HG03103 (cell line): Measurements from ENCODE around the gene ULBP2.
"Not testable (repeated sequence)": the region's sequence is repeated elsewhere in the genome, so short reads cannot be mapped to it uniquely, and the experiment has no call there.

Experiments
- ATAC-seq: cut with Tn5 transposase; IDR thresholded peaks from one replicate; pipeline ENCODE4 v1.9.1; 2021; ENCODE audit warnings: low read depth; ENCODE audit not compliant: unreplicated experiment

ULBP2 gene

DNA sequence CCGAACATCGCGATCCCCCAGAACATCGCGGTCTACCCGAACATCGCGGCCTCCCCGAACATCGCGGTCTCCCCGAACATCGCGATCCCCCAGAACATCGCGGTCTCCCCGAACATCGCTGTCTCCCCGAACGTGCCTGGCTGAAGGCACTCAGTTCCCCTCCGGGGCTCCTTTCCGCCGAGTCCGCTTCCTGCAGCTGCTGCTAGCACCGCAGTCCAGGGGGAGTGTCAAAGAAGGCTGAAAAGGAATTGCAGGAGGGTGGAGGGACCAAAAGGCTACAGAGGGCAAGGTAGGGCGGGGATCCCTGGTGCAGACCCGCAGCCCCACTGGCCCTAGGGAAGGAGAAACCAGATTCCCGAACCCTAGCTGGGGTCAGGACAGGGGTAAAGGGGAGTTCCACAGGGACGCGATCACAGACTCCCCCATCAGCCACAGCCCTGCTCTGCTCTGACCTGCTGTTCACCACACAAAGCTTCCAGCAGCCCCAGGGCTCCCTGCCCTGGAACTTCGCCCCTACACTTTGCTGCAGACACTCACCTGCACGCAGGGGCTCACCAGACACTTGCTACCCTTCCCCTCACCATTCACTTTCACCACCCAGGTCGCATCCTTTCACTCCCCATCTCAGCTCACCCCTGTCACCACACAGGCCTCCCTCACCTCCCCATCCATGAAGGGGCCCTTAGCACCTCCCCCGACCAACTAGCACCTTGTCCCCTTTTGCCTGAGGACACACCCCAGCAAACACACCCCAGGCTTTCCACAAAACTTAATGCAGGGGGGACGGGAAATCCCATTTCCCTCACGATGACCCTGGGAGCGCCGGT is 23.6 kb downstream of the ULBP2 start:
- no peak for ATAC-seq

DNA sequence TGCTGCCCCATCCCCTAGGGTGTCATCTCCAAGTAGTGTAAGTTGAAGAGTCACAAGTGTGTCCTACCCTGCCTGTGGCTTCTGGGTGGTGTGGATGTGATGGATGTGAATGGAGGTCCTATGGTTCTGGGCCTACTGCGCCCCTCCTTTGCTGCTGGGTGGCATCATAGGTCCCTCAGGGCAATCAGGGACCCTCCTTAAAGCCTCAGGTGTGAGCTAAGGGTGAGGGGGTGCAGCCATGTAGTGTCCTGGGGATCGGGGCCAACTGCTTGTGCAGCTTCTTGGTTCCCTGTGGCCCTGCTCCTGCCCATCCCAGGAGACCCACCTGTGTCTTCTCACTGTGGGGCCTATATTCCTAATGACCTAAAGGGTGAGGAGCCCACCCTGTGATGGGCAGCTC is 24.5 kb downstream of the ULBP2 start:
- ATAC-seq = not testable (repeated sequence)

DNA sequence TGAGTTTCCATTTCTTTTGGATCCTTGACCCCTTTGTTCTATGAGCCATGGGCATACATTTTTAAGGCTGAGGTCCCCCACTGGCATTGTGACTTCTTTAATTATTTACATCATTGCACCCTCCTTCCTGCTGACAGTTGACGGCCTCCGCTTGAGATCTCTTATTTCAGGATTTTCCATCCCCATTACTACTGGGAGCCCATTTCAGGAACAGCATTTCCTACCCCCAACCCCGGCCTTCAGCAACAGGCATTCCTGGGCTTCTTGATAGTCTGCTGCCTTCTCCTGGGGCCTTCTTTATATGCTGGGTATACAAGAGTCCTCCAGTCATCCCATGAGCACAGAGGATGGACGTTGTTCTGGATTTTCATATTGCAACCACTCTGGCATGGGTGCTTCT is 25.8 kb downstream of the ULBP2 start:
- ATAC-seq = no peak

DNA sequence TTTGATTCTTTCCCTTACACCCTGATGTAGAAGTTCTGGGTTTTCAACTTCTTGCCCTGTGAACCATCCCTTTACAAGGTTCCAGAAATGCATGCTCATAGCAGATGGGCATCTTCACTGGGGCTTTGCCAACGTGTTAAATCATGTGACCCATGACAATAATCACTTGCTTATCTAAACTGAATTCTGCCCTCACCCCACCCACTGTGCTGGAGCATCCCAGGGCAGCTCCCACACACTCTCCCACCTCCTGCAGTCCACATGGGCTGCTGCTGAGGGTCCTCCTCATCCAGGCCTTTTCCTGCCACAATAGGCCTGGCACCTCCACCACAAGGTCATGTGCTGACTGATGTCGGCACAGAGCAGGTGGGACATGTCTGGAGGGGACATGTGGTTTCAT is 26.2 kb downstream of the ULBP2 start:
- ATAC-seq = not testable (repeated sequence)

DNA sequence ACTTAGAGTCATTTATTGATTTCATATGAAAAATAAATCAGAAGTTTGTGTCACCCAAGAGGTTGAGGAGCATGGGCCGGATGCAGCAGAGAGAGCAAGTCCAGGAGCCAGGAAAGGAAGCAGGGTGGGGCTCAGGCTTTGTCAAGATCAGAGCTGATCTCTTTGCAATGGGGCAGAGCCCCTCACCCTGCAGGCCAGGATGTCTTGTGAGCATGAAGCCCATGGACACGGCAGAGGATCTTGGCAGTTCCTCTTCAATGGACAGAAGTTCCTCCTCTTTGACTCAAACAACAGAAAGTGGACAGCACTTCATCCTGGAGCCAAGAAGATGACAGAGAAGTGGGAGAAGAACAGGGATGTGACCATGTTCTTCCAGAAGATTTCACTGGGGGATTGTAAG is 27.1 kb downstream of the ULBP2 start:
- not testable (repeated sequence) for ATAC-seq

DNA sequence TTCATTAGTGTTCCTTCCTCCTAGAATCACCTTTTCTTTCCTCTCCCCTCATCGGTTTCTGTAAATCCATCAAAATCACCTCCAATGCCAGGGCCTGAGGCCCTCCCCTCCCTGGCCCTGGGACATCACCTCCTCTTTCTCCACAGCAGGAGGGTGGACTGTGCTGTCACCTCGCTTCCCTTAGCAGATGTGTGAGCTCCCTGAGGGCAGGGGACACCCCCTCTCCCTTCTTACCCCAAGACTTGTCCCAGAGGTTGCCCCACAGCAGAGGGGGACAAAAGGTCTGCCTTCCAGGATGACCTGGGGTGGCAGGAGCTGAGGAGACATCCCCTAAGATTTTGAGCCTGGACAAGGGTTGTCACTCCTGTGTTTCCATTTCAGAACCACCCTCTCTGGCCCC is 27.8 kb downstream of the ULBP2 start:
- ATAC-seq = no peak

DNA sequence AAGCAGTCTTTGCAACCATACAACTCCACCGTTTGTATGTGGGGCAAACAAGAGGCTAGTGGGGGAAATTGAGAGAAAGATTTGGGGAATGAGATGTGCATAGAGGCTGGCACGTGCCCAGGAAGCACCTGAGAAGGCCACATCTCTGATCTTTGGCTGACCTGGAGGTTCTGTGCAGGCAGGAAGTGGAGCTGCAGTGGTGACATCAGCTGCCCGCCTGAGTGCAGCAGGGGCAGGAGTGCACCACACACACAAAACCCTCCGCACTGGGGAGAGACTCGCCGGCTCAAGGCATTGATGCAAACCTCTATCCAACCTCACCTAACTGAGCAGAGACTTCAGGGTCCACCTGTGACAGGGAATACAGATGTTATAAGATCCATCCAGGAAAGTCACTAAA is 32.6 kb downstream of the ULBP2 start:
- ATAC-seq = not testable (repeated sequence)

DNA sequence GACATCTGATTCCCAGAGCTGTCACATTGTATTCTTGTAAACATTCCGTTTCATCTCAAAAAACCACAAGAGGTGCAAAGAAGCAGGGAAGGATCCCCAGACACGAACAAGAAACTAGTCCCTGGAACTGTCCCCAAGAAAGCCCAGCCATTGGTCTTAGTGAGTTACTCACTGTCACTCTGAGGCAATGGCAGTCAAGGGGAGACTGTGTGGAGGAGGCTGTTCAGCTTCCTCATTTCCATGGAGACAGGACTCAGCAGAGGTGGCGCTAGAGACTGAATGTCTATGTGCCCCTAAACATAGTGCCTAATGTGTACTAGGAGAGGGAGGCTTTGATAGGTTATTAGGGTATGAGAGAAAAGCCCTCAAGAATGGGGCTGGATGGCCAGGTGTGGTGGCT is 33.0 kb downstream of the ULBP2 start:
- no peak for ATAC-seq

DNA sequence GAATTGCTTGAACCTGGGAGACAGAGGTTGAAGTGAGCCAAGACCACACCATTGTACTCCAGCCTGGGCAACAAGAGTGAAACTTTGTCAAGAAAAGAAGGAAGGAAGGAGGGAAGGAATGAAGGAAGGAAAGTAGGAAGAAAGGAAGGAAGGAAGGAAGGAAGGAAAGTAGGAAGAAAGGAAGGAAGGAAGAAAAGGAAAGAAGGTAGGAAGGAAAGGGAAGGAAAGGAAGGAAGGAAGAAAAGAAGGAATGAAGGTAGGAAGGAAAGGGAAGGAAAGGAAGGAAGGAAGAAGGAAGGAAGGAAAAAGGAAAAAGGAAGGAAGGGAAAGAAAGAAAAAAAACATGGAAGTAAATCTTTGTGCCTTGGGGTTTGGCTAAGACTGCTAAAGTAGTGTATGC is 33.6 kb downstream of the ULBP2 start:
- no peak for ATAC-seq

DNA sequence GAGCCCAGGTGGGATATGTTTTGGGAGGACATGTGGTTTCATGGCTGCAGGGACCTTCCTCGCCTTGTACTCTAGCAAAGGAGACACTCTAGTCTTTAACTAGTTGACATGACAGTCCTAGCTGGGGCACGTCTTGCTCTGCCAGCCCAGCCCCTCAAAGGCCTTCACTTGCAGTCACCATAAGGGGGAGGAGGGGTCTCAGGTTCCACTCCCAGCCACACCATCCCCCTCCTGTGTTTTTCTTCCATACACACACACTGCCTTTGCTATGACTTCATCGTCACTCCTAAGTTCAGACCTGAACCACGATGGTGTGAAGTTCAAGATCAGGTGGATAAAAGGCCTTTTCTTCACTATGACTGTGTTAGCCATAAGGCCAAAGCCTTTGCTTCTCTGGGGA is 35.4 kb downstream of the ULBP2 start:
- ATAC-seq = no peak

DNA sequence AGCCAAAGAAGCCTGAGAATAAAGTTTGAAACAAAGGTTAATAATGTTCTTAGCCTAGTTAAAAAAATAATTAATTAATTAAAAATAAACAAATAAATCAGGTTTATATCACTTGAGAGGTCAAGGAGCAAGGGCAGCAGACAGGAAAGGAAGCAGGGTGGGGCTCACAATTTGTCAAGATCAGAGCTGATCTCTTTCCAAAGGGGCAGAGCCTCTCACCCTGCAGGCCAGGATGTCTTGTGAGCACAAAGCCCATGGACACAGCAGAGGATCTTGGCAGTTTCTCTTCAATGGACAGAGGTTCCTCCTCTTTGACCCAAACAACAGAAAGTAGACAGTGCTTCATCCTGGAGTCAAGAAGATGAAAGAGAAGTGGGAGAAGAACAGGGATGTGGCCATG is 36.8 kb downstream of the ULBP2 start:
- ATAC-seq = no peak

DNA sequence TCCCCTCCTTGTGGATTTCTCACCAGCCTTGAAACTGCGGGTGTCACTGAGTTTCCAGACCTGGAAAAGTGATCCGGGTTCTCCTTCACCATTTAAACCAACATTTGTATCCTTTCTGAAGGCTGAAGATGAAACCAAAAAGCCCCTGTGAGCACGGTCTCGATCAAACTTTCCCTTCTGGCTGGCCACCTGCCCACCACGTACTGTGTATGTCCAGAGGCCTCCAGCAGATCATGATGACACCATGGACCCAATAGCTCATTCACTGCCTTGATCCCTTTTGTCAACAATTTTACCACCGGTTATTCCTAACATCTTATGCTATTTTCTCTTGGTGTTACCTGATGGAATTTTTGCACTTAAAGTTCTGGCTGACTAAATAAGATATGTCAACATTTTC is 37.5 kb downstream of the ULBP2 start:
- no peak for ATAC-seq

DNA sequence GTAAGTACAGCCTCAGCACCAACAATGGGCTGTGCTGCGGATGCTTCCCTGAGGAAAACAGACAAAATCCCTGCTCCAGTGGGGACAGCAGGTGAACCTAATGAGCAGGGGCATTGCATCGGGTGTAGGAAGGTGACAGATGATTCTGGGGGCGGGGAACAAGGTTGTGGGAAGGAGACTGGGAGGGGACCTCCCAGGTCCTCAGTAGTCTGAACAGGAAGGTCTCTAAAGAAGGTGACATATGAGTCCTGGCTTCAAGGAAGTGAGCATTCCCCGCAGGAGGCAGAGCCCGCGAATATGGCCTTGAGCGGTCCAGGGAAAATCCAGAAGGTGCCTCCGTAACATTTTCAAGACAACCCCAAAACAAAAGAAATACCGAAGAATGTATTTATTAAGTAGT is 41.3 kb downstream of the ULBP2 start:
- no peak for ATAC-seq

DNA sequence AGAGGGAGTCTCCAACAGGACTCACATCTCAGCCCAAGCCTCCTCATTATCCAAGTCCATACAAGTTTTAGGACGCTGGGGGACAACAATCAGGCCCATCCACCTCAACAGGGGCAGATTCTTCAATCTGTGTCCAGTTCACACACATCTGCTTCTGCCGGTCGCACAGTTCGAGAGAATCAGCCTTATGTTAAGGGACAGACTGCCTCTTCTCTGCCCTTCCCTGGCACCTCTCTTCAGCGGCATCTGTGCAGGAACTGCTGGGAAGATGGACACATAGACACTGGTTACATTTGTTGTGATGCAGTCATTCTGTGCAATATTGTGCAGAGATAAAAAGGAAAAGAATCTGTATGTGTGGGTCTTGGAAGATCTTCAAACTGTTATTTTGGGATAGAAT is 43.0 kb downstream of the ULBP2 start:
- no peak for ATAC-seq

DNA sequence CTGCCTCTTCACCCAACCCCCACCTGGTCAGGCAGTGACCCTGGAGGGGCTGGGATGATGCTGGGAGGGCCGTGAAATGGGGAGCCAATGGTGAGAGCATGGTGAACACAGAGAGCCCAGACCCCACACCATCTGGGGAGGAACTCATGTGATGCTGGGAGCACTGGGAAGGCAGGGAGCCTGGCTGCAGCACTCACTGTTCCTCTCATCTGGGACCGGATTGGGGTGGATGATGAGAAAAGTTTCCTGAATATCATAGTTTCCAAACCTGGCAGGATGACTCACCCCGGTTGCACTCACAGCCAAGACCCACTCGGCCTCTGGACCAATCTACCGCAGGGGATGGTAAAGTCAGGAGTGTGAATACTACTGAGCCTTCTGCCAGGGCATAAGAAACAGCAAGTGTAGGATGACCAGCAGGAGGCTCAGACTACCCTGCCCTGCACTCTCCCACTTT is 43.7 kb downstream of the ULBP2 start:
- no peak for ATAC-seq

DNA sequence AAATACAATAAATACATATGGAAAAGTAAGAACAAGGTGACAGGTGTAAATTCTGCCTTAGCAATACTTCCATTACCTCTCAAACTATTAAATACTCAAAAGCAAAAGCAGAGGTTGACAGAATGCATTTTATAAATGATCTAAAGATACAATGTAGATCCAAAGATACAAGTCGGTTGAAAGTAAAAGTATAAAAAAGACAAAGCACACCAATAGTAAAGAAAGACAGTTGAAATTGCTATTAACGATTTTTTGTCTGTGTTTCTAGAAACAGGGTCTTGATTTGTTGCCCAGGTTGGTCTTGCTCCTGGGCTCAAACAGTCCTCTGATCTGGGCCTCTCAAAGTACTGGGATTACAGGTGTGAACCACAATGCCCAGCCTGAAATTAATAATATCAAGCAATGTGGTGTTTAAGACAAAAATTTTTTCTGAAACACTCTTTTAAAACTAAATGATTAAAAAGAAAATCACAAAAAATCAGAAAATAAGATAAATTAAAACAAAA is 45.8 kb downstream of the ULBP2 start:
- no peak for ATAC-seq

DNA sequence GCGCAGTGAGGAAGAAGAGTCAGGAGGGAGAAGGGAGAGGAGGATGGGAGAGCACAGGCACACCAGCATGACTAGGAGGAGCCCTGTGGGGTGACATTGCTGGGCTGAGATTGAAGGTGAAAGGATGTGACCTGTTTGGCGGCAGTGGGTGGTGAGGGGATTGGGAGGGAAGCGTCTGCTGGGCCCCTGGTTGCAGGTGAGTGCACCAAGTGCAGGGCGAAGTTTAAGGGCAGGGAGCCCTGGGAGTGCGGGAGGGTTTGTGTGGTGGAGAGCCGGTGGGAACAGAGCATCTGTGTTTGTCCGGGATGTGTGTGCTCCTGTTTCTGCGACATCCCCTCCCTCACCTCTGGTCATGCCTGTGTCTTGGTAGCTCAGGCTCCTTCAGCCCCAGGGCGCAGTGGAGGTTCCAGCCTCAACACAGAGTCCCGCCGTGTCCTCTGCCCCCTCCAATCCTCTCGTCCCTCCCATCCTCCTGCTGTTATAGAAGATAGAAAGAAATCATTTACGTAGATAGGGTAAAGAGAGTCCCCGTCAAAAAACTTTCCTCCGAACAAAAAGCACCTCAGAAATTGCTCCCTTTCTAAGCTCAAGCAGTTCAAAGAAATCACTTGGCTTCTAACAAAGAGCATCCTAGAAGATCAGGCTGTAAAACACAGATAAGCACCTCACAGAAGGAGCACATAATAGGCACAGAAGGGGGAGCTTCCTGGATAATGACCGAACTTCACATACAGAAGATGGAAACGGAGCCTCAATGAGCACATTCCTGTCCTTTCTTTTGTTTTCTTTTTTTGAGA is 46.9 kb downstream of the ULBP2 start:
- no peak for ATAC-seq

DNA sequence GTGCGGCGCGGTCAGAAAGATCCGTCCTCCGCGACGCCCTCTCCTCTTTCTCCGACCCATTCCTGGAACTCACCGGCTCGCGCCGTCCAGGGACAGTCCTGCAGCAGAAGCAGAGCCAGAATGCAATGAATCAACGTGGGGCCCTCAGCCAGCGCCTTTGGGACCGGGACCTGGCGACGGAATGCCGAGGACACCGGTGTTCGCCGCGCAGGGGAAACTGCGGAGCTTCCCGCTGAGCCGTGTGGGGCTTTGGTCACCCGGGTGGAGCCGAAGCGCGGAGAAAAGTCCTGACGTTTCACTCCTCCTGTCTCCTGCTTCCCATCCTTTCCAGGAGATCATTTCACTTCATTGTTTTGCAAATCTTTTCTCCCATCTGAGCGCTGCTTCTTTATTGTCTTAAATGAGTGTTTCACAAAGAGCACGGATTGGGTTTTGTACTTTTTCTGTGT is 48.4 kb downstream of the ULBP2 start:
- no peak for ATAC-seq

DNA sequence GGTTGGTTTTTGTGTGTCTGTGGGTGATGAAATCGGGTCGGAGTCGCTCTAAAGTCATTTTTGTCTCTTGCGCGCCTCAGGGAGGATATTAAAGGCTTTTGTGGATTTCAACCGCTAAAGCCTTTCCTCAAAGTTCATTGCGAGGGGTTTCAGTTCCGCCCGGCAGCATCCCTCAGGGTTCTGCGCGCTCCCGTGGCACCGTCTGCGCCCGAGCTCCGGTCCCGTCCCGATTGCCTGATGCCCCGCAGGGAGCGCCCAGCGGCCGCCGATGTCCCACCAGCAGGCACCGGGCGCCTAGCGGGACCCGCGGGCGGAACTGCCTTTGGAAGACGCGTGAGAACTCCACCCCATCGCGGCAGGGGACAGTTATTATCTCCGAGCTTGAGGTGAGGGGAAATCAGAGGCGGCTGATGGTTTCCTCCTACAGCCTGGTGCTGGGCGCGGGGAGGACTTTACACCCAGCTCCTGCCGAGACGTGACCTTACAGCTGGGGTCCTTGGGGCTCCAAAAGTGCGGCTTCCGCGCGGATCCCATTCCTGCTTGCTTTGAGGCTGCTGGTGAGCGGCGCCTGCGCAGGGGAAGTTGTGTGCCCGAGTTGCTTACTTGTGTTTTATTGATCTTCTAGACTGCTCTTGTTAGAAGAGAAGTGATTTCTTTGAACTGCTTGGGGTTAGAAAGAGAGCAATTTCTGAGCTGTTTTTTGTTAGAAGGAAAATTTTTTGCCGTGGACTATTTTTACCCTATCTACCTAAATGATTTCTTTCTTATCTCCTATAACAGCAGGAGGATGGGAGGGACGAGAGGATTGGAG is 49.1 kb downstream of the ULBP2 start:
- no peak for ATAC-seq

DNA sequence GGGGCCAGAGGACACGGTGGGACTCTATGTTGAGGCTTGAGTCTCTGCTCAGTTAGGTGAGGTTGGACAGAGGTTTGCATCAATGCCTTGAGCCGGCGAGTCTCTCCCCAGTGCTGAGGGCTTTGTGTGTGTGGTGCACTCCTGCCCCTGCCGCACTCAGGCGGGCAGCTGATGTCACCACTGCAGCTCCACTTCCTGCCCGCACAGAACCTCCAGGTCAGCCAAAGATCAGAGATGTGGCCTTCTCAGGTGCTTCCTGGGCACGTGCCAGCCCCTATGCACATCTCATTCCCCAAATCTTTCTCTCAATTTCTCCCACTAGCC is 49.6 kb downstream of the ULBP2 start:
- not testable (repeated sequence) for ATAC-seq

DNA sequence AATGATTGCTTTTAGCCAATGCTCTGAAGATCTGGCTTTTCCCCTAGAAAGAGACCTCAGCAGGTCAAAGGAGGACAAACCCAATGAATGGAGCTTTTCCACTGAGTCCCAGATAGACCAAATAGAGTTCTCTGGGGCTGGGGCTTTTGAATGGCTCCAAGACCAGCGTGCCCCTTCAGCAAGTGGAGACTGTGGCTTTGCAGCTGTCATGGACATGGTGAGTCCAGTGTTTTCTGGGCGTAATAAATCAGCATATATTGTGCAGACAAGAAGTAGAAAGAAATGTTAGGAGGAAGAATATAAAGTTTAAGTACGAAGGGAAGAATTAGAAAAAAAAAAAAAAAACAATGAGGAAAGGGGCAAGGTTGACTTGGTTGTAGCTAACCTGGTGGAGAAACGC is 50.0 kb downstream of the ULBP2 start:
- ATAC-seq = no peak
